ENCODE results near the gene ABI3BP.
"Not testable (repeated sequence)": the region's sequence is repeated elsewhere in the genome, so short reads cannot be mapped to it uniquely, and the experiment has no call there.

The ABI3BP gene, protein sequence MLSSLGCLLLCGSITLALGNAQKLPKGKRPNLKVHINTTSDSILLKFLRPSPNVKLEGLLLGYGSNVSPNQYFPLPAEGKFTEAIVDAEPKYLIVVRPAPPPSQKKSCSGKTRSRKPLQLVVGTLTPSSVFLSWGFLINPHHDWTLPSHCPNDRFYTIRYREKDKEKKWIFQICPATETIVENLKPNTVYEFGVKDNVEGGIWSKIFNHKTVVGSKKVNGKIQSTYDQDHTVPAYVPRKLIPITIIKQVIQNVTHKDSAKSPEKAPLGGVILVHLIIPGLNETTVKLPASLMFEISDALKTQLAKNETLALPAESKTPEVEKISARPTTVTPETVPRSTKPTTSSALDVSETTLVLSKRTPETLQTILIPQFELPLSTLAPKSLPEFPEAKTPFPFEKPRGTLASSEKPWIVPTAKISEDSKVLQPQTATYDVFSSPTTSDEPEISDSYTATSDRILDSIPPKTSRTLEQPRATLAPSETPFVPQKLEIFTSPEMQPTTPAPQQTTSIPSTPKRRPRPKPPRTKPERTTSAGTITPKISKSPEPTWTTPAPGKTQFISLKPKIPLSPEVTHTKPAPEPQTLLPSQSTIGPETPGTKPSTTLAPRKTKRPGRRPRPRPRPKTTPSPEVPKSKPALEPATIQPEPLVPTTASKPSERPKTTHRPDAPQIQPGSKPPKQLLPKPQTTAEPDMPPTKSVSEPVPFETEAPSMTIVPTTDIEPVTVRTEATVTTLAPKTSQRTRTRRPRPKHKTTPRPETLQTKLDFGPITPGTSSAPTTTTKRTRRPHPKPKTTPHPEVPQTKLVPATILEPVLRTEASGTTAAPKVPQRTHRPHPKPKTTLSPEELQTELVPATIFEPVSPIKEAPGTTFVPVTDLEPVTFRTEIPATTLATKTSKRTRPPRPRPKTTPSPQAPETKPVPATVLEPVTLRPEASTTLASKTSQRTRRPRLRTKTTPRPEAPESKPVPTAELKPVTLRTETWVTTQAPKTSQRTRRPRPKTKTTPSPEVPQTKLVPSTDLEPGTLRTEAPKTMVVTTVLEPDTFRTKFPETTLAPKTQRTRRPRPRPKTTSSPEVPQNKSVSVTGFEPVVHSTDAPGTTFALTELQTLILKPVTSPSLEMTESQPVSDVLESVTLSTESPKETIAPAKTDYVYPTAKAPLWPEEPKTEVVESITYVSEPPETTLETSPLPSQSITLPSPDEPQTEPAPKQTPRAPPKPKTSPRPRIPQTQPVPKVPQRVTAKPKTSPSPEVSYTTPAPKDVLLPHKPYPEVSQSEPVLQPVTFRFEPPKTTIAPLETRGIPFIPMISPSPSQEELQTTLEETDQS (N-terminal part only)

DNA sequence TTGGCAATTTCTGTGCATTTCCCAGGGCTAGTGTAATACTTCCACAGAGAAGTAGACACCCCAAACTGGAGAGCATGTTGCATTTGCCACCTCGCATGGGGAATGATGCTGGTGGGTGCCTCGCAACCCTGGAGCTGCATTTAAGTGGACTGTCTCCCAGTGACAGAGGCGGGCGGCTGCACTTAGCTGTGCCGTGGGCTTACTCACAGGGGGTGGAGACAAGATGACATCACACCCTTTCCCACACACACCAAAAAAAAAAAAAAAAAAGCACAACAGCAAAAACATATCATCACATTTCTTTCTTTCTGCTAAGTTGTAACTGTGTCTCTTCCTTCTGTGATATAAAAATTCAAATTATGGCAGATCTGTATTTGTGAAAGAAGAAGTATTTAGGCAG lies at the start of gene ABI3BP:
Gene ABI3BP (minus strand): TSS at position 113 of the 400 bp plus-strand sequence. CDS start 37 bp downstream, at position 76.
- DNase-seq: no peak

DNA sequence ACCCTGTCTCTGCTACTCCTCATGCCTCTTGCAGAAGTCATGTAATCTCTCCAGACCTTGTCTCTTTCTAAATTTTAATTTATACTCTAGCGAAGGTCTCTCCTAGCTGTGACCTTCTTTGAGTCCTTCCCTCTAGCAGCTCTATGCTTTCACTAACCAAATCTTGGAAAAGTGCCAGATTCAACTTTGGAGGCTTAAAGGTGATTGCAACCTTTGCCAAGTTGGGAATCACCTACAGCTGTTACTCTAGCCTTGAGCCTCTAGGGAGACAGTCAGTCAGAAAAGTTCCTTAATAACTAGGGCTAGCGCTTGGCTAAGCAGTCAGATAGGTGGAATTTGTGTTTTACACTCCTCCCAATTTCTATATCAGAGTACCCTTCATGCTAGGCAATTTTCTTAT lies 46.1 kb upstream of the ABI3BP start:
- DNase-seq: peak; percentile 2

DNA sequence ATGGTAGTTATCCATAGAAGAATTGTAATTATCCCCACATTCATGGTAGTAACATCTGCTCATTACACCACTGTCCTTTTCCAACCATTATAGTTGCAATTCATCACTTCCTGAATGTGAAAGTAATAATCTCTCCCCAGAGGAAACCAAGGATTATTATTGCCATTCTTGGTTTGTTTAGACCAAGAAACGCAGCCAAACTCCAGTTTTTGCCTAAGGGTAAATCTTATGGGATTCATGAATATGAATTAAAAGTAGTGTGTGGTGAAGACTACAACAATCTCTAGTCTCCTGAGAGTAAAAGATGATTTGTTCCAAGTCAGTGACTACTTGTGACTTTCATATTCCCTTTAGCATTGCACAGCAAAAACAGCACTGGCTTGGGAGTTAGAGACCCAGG lies 45.7 kb upstream of the ABI3BP start:
- DNase-seq: no peak

DNA sequence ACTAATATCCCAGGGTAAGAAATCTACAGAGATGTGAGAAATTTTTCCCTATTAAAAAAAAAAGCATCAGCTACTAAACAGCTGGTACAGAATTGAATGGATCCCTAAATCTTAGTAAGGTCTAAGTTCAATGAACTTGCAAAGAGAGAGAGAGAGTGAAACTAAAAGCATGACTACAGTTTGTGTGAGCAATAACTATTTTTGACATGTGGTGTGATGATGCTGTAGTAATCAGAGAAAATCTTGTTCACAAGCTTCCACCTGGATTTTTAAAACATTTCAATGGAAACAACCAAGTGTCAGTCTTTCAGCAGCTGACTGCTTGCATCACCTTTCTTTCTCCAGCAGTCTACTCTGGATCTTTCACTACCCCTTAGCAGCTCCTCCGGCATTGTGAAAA lies 45.2 kb upstream of the ABI3BP start:
- DNase-seq: no peak

DNA sequence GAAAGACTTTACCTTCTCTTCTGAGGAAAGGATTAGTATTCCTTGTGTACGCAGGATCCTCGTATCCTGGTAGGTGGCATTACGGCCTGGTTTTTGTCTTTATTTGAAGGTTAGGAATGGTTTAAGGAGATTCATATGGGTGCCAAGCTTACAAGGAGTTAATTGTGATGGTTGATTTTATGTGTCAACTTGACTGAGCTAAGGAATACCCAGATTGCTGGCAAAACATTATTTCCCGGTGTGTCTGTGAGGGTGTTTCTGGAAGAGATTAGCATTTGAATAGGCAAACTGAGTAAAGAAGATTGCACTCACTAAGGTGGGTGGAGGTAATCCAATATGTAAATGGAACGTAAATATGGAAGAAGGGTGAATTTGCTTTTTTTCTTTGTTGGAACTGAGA lies 44.4 kb upstream of the ABI3BP start:
- DNase-seq: no peak

DNA sequence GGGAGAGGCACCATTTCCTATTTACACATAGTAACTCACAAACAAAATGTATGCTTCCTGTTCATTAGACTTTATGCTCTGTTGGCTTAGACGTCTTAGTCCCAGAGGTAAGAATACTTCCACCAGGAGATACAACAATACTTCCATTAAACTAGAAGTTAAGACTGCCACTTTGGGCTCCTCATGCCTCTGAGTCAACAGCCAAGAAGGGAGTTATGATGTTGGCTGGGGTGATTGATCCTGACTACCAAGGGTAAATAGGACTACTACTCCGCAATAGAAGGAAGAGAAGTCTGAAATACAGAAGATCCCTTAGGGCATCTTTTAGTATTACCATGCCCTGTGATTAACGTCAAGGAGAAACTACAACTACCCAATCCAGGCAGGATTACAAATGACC lies 43.5 kb upstream of the ABI3BP start:
- no peak for DNase-seq

DNA sequence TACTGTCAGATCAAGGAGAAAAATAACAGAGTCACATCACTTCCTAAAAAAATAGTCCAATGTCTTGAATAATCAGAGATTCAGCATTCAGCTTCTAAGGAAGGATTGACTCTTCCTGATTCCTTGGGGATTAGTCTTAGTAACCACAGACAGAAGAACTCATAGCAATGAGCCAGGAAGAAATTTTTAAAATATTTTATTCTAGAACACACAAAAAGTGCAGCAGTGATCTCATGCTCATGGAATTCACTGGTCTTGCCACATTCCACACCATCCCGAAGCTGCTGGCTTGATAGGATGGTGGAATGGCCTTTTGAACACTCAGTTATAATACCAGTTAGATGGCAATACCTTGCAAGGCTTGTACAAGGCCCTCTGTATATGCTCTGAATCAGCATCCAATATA lies 43.0 kb upstream of the ABI3BP start:
- no peak for DNase-seq

DNA sequence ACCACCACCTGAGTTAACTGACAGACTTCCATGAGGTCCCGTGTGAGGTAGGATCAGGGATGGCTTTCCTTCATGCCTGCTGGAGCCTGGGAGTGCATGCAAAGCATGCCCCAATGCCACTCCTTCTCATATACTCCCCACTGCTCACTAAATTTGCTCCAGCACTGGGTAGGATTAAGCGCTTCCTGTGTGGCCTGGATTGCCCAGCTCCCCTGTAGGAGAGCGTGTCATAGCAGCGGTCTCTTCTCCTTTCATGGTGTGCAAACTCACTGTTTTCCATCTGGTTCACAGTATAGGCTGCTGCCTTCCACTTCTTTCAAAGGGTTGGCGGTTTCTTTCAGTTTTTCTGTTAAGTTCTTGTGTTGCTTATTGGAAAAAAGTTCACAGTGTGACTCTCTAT lies 34.1 kb upstream of the ABI3BP start:
- DNase-seq: no peak

DNA sequence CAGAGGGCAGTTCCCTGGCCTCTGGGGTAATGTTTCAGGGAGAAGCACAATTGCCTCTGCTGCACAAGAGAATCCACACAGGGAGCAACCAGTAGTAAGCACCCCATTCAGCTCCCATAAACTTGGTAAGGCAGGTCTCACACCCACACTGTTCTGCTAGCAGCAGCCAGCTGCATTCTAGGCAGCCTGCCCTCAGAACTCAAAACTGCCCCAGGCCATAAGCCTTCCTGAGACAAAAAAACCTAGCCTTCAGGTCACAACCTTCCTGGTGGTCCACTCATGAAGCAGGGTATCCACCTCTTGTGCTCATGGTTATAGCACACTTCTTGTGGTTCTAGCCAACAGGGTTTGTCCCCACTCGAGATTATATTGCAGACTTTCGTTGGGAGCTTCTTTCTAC lies 33.7 kb upstream of the ABI3BP start:
- no peak for DNase-seq

DNA sequence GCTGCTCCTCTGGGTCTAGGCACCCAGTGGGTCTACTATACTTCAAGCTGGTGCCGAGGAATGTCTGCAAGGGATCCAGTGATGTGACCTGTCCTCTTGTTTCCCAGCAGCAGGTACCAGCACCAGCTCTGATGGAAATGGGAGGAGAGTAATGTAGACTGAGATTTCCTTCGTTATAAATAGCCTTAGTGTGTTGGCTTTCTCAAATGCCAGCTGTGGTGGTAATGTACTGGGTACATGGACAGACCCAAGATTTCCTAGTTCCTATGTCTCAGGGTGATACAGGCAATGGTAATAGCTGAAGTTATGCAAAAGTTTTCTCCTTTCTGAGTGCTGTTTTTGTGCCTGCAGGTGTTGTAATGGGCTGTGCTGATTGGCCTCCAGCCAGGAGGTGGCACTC lies 33.0 kb upstream of the ABI3BP start:
- no peak for DNase-seq

DNA sequence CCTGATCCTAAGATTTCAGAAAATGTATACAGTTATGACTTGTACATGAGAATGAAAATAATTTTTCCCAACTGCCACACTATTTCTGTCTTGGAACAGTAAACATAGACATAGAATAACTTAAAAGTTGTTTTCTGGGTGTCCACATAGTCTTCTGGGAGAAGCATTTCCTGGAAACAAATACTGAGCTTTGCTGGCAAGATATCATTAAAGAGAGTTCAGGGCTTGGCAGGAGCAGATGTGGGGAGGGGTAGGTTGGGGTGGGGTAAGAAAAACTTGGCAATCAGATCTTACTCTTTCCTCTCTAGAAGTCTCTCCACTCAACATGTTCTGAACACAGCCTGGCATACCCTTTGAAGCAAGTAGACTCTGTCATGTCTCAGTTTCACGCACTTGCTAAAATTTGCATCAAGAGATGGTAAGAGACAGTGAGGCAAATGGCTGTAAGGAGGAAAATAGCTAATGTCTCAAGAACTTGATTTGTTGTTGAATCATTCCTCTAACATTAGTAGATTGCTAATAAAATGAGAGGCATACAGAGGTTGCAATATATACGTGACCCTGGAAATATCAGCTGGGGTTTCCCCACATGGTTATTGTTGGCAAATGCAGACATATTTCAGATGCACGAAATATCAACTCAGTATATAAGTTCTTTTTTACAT lies 27.3 kb upstream of the ABI3BP start:
- no peak for DNase-seq

DNA sequence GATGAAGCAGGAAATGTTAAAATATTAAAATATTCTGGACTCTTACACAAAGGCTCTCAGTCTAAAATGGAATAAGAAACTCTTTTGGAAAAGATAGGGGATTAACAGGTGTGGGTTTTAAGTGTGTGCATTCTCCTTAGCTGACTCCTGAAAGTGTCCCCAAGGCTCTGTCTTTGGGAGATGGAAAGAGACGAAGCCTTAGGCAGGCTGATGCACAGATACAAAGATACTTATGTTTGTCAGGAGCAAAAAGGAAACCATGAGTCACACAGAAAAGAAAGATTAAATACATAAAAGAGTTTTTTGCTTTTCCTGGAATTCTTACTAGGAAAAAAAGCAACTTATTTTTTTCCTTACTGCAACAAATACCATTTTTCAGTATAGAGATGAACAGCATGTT lies 23.8 kb upstream of the ABI3BP start:
- DNase-seq: no peak

DNA sequence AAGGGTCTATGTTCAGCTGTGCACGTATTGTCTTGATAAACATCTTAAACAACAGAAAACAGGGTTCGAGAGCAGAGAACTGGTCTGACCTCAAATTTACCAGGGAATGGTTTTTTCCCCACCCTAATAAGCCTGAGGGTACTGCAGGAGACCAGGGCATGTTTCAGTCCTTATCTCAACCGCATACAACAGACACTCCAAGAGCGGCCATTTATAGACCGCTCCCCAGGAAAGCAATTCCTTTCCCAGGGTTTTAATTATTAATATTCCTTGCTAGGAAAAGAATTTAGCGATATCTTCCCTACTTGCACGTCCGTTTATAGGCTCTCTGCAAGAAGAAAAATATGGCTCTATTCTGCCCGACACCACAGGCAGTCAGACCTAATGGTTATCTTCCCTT lies 19.1 kb upstream of the ABI3BP start:
- not testable (repeated sequence) for DNase-seq

DNA sequence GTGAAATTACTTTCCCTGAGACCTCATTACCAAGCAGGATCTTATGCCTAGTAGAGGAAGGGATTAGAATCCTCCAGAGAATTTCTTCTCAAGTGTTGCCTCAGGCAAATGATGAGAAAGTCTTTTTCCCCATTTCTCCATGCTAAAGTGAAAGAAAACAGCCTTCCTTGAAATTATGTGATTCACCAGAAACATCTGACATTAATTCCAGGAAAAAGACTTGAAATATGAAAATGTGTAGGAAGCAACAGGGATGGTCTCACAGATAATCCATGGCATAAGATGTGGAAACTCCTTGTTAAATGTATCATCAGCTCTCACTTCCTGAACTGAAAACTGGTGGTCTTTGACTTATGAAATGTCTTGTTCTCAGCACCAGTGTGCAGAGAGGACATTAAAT lies 17.9 kb upstream of the ABI3BP start:
- DNase-seq: no peak

DNA sequence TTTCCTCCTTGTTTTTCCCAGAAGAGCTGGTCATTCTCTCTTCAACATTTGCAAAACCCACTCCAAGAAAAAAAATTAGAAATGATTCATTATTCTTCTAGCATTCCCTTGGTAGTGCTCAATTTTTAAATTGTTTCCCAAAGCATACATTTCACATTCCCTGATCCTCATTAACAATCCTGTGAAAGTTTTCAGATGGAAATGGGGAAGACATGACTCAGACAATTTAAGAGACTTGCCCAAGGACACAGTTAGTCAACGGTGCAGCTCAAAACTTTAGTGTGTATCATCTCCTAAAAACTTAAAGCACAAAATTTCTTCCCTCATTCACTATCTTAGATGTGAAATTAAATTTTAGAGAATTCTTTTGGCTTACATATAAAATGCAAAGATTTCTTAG lies 17.1 kb upstream of the ABI3BP start:
- no peak for DNase-seq

DNA sequence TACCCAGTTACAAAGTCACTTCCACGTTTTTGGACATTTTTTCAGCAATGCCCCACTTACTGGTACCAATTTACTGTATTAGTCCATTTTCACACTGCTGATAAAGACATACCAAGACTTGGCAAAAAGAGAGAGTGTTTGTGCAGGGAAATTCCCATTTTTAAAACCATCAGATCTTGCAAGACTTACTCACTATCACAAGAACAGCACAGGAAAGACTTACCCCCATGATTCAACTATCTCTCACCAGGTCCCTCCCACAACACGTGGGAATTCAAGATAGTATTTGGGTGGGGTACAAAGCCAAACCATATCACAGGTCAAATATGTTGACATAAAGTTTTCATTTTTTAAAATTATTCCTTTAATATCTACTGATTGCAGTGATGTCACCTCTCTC lies 16.2 kb upstream of the ABI3BP start:
- DNase-seq: no peak

DNA sequence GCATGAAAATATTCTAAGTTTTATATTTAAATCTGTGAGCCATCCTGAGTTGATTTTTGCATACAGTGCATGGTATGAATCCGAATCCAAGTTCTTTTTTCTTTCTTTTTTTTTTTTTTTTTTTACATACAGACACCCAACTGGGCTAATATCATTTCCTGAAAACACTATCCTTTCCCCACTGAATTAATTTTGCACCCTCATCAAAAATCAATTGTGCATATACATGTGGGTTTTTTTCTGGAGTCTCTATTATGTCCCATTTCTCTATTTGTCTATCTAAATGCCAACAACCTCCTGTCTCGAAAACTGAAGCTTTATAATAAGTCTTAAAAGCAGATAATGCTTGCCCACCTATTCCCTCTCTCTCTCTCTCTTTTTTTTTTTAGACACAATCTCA lies 5.9 kb upstream of the ABI3BP start:
- no peak for DNase-seq

DNA sequence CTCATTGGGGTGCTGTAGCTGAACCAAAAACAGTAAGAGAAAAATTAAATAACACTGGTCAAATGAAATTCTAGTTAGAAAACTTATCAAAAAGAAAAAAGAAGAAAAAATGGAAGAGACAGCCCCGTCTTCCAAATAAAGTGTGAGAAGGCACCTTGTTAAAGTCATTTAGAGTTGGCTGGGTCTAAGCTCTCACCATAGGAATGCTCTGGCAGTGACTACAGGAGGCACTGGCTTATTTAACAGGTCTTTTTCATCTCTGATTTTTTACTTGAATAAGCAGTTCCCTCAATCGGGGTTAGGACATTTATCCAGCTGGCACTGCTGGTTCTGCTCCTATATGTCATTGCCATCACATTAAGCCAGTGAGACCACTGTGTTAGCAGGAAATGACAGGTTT lies 1.6 kb upstream of the ABI3BP start:
- DNase-seq: no peak

DNA sequence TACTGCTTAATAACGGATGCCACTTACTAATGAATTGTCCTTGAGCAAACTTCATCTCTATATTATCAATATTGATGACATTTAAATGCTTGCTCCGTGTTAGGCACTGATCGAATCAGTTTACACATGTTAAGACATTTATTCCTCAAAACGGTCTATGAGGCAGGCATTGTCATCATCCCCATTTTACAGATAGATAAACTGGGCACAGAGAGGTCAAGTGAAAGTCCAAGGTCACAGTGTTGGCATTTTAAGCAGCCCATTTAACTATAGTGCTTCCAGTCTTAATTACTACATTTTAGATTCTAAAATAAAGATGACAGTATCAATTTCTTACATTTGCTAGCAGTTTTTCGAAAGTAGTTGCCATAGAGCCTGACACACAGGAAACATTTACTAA lies 966 bp upstream of the ABI3BP start:
- DNase-seq: no peak

DNA sequence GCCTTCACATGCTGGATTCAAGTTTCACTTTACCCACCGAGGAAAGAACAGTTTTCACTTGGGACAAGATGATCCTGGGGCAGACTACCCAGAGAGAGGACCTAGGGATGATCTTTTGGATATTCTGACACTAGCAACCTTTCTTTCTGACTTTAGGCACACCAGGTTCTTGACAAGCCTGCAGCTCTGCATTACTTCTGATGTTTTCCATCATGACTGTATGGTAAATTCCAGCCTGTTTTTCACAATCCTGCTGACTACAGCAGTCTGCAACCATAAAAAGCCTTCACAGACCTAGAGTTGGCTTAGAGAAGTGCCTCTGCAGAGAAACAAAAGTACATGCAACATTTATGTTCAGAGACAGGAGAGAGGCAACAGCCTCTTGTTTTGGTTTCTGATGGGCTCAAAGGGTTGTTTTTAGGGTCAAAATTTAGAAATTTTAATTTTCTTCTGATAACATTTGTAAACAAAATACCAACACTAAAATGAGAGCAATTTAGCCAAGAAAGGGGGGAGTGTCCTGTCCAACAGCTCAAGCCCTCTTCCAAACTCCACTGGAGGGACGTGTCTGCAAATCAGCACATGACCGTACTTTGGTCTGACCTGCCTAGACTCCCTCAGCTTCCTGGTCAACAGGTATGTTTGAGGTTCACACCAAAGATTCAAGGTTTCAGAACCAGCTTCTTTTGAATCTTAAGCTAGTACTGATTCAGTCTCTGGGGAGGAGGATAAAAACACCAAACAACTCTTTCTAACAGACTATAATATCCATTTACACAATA lies 799 bp downstream of the ABI3BP start:
- no peak for DNase-seq

DNA sequence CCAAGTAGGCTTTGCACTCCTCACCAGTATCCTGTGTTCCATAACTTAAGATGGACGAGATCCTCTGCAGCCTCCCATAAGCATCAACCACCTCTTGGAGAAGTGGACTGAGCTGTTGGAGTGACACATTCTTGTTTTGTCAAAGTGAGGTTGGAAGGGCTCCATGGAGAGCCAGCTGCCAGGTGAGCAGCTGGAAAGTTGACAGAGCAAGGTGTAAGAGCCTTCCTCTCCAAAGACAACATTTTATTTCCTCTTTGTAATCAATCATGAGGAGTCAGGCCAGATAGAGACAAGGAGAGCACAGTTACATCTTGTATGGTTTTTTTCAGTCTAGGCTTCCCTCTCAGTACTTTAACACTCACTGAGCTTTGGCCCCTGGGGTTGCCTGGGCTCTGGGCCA lies 5.1 kb downstream of the ABI3BP start:
- no peak for DNase-seq

DNA sequence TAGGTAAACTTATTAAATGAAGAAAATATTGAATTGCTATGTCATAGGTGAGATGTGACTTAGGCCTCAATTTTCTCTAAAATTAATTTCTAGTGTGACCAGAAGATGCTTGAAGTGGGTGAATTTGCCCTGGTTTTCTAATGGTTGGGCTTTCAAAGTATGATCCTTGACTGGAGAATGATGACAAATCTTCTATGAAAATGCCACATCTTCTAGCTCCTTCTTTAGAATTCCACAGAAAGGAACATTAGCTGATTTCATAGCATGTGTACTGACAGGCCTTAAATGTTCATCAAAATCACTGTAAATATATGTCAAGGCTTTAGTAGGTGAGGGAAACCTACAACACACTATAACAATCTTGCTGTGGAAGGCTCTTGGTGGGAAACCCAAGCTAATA lies 8.9 kb downstream of the ABI3BP start:
- DNase-seq: no peak

Data from NCI-H2171 (cell line).